Left hindlimb (tissue), 1 donor: ENCODE measurements around the gene FREM1.
A peak's percentile ranks its signal among the peaks of the same experiment; 100 is the strongest.

ENCODE experiments used
- DNase-seq: peaks from one replicate; pipeline ENCODE4 v3.0.0-alpha.2; 2018

Gene FREM1

DNA sequence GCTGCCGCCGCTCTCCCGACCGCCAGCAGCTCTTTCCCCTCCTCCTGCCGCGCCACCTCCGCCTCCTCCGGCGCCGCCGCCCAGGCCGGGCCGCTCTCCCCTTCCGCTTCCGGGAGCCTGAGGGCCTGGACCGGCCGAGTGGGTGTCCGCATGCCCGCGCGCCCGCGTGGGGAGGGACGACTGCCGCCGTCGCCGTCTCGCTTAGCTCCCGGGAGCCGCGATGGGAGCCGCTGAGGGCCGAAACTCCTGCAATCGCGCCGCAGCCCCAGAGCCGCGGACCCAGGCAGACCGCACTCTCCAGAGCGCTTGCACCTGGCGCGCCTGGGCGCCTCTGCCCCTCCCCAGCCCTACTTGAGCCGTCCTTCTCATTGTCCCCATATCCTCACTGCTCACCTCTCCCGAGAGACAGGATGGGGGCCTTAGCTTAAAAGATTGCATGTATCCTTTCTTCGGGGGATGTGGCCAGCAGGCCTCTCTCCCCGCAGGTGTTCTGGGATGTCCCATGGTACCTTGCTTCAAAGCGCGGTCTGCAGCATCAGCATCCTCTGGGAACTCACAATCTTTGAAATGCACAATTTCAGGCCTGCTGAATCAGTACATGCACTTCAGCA, 216.9 kb downstream of the FREM1 start, which contains the start of gene ZDHHC21:
TSS of gene ZDHHC21 (minus strand) at position 182 of the 611 bp plus-strand sequence. CDS start 19,092 bp downstream, outside the sequence.
- peak; percentile 76 for DNase-seq

DNA sequence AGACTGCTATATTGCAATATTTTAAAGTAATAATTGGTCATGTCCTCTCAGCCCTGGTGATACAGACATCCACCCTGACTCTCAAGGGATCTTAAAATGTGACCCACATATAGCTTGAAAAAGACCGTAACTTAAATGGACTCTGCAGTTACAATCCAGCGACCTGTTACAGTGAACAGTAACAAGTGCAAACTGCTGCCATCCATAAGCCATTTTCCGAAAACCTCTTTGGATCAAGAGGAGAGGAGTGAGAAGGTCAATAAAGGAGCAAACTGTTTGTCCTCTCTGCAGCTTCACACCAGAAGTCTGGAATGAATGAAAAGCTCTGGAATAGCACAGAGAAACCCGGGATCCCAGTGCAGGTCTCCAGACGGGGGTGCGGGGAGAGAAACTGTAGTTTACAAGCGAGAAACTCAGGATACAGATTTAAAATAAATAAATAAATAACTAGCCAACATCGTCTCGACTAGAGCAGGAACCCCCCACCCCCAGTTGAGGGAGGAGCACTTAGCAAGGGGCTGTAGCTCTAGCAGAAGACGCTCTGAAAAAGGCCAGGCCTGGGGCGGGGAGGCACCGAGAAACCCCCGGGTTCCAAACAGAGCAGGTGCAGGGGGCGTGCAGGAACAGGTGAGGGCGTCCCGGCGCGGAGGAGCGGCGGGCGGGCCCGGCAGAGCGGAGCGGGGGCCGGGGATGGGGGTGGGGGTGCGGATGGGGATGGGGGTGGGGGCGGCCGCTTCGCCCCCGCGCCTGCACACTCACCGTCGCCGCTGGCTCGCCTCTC, 217.6 kb downstream of the FREM1 start:
- DNase-seq: peak; percentile 56

DNA sequence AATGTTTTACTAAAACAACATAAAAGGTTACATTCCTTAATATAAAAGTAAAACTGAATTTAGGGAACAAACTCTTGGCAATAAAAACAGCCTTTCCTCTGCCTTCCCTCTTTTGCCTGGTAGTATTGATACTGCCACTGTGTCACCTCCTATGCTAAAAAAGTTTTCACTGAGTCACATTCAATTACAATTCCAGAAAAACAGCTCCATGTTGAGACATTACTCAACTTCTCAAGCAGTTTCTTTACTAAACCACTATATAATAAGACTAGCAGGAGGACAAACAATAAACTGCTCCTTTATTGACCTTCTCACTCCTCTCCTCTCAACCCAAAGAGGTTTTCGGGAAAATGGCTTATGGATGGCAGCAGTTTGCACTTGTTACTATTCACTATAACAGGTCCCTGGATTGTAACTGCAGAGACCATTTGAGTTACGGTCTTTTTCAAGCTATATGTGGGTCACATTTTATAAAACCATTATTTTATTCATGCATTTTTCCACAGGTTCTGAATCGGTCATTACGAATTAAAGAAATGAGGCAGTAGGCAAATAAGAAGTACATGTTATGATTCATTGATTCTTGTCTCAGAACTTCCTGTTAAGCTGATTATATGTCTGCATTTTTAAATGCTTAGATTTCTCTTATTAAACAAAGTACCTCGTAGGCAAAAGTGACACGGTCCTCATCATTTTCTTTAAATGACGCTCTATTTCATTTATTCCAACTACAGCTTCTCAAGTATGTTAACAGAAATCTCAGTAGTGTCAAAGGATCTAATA, 219.1 kb downstream of the FREM1 start:
- no peak for DNase-seq

DNA sequence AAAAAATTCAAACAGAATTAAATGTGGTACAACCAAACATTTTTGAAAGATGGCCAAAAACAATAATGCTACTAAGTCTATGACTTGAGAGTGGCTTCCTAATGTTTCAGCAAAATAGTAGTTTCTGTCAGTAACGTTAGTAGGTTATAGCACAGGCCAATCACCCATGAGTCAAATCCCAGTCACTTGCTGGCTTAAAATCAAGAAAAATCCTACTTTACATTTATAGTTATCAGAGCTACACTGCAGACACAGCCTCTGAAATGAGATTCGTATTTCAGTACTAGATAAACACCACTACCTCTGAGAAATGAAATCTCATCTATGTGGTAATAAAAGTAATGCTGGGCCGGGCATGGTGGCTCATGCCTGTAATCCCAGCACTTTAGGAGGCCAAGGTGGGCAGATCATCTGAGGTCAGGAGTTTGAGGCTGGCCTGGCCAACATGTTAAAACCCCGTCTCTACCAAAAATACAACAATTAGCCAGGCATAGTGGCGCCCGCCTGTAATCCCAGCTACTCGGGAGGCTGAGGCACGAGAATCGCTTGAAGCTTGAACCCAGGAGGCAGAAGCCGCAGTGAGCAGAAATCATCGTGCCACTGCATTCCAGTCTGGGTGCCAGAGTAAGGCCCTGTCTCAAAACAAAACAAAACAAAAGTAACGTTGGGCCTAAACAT, 223.0 kb downstream of the FREM1 start:
- no peak for DNase-seq

DNA sequence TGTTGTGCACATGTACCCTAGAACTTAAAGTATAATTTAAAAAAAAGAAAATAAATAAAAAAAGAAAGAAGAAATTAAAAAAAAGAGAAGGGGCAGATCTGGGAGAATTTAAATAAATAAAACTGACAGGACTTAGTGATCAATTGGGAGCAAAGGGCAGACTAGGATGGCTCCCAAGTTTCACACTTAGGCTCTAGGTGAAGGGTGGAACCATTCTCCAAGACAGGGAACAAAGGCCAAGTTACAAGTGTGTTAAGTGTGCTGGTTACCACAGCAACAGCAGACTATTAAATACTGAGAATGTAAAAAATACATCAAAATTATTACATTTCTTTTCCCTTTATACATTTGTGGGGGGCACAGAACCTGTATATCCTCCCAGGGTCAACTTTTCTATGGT, 224.1 kb downstream of the FREM1 start:
- DNase-seq: no peak
